GM23248 (cell line): ENCODE measurements around the gene LRRN2.

ENCODE experiments used
- EZH2 ChIP-seq: fragments of 200-600 bp; sonication (generic); IDR thresholded peaks from 2 replicates; pipeline ENCODE4 v1.6.1; 2018; ENCODE audit warnings: antibody characterized with exemption, mild to moderate bottlenecking; ENCODE audit not compliant: insufficient read depth, poor library complexity, severe bottlenecking
- EZH2phosphoT487 ChIP-seq: fragments of 200-600 bp; sonication (generic); IDR thresholded peaks from 2 replicates; pipeline ENCODE4 v1.6.1; 2018; ENCODE audit warnings: antibody characterized with exemption, moderate library complexity, mild to moderate bottlenecking, low read depth; ENCODE audit not compliant: insufficient read depth

GRCh38 chr1:204688007-204688406 lies 2.5 kb upstream of the LRRN2 start:
- no peak for TF ChIP-seq EZH2
- no peak for TF ChIP-seq EZH2phosphoT487
